UCSD-AML1 (cell line): Measurements from ENCODE around the gene PTRH1.

ENCODE experiments used
- DNase-seq: peaks from one replicate; lab custom pipeline; 2025; ENCODE audit not compliant: unreplicated experiment; lab: John Stamatoyannopoulos, UW

The PTRH1 gene

GRCh38 chr9:127742435-127743088 is 27.1 kb upstream of the PTRH1 start:
- DNase-seq = no peak

GRCh38 chr9:127741831-127742434 is 26.5 kb upstream of the PTRH1 start:
- no peak for DNase-seq

GRCh38 chr9:127739614-127740330 is 24.3 kb upstream of the PTRH1 start:
- DNase-seq = no peak

GRCh38 chr9:127738666-127739065 is 23.2 kb upstream of the PTRH1 start:
- no peak for DNase-seq

GRCh38 chr9:127735530-127736185 is 20.2 kb upstream of the PTRH1 start:
- DNase-seq = no peak

GRCh38 chr9:127734747-127735529 is 19.5 kb upstream of the PTRH1 start, which contains the start of gene TOR2A:
Gene TOR2A (minus strand): TSS chr9:127735294. CDS start chr9:127735270, 24 bp downstream.
- DNase-seq = peak; percentile 98

- no peak for DNase-seq
These were observed 18.8 kb upstream of the PTRH1 start for GRCh38 chr9:127734247-127734746.

GRCh38 chr9:127733614-127734013 is 18.2 kb upstream of the PTRH1 start:
- no peak for DNase-seq

GRCh38 chr9:127732444-127732843 is 17.0 kb upstream of the PTRH1 start:
- DNase-seq = no peak

GRCh38 chr9:127731938-127732337 is 16.5 kb upstream of the PTRH1 start:
- DNase-seq = no peak

- no peak for DNase-seq
These were observed 15.4 kb upstream of the PTRH1 start for GRCh38 chr9:127730799-127731410.

GRCh38 chr9:127730262-127730661 is 14.8 kb upstream of the PTRH1 start:
- no peak for DNase-seq

- DNase-seq = no peak
These were observed 14.2 kb upstream of the PTRH1 start for GRCh38 chr9:127729522-127730256.

GRCh38 chr9:127728808-127729207 is 13.3 kb upstream of the PTRH1 start:
- no peak for DNase-seq

GRCh38 chr9:127726871-127727270 is 11.4 kb upstream of the PTRH1 start:
- DNase-seq = no peak

GRCh38 chr9:127724012-127724411 is 8.5 kb upstream of the PTRH1 start:
- DNase-seq = no peak

GRCh38 chr9:127723444-127723843 is 8.0 kb upstream of the PTRH1 start:
- peak; percentile 19 for DNase-seq

GRCh38 chr9:127723013-127723412 is 7.5 kb upstream of the PTRH1 start:
- no peak for DNase-seq

GRCh38 chr9:127722055-127722745 is 6.7 kb upstream of the PTRH1 start:
- no peak for DNase-seq
